GM19324 (cell line): ENCODE measurements around the gene MYO1G.
A peak's percentile ranks its signal among the peaks of the same experiment; 100 is the strongest.

Experiments
- ATAC-seq: cut with Tn5 transposase; IDR thresholded peaks from one replicate; pipeline ENCODE4 v1.9.1; 2021; ENCODE audit warnings: mild to moderate bottlenecking, moderate library complexity; ENCODE audit not compliant: unreplicated experiment, low FRiP score

The MYO1G gene

DNA sequence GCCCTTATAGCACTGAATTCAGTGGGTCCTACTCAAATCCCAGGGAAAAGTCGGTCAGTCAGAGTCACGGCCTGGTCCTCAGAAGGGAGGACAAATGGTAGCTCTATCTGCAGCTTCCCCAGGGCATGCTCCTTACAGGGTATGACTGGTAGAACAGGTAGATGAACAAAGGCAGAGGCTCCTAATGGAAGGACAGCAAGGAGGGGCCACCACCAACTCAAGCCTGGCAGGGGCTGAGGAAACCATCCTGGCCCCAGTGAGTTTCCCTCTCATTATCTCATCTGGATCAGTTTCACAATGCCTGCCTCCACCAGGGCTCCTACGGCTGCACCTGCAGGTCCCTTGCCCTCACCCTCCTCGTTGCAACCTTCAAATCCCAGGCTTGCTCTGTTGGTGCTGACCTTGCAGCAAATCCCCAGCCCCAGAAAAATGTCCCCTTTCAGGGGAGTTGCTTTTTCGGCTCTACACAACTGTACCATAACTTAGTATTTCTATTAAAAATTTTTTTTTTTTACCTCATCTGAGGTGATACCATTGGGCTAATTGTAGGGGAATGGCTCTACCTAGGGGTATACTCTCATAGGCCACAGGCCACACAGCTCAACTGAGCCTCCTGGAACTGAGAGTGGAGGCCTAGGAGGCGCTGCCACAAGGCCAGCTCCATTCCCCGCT lies 2.4 kb upstream of the MYO1G start:
- ATAC-seq: no peak

DNA sequence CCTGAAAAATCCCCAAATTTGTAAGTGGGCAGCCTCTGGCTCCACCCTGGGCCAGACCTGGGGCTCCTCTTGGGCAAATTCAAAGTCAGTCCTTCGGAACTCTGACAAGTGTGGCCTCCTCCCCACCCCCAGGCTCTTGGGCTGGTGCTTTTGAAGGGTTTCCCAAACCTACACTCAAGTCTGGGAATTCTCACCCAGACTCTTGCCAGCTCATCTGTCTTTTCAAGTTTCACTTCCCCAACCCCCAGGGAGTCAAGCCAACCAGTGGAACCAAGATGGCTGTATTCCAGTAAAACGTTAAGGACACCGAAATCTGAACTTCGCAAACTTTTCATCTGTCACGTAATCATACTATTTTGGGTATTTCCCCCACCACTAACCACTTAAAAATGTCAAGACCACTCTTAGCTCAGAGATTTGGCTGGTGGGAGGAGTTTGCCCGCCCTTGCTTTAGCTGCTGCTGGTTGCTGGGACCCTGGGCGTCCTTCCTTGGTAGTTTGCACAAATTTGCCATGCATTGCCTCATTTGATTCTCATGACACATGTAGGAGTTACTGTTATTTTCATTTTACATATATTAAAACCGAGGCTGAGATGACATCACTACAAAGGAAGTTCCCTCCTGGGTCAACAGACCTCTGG lies 1.7 kb upstream of the MYO1G start:
- ATAC-seq: peak; percentile 41

DNA sequence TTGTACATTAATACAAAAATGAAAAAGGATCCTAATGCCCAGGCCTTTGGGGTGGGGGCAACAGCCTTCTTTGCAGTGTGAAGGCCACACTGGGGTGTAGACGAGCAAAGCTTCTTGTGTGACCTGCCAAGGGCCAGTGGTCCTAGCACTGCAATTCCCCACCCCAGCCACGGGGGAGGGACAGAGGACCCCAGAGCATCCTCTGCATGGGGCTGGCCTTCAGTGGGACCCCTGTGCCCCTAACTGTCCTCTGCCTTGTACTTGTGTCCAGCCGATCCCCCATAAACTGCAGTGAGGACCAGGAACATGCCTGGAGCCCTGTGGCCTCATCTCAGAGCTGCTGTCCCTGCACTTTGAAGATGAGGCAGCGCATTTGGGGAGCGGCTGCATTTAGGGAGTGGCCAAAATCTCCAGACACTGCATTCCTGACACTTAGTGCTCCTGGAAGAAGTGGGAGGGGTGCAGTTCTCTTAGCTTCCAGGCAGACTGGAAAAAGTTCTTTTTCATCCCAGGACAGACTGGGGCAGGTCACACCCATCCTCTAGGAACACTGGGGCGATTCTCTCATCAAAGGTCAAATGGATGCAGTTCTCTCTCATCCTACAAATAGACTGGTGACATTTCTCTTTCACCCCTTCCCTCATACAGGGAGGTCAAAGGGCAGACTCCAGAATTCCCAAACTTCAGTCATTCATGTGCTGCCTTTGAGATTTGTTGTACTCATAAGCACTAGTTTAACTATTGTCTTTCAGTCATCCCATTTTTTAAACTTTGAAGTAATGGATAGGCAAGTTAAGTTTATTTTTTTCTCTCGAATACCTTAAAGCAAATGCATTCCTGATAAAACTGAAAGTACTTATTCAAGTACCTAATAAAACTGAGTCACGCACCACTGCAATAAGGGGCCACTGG lies 922 bp upstream of the MYO1G start:
- no peak for ATAC-seq

DNA sequence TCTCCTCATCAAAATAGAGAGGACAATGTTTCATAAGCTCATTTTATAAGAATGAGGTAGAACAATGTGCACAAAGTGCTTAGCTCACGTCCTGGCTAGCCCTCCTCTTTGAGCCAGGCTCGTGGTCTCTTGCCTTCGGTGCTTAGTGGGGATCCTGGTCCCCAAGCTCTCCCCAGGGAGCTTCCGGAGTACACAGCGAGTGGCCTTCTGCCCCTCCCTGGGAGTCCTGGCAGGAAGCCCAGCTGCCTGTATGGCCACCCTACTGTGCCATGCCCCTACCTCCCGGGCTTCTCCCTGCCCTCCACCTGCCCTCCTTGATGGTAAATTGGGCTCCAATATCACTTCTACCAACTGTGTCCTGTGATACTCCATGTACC lies 868 bp downstream of the MYO1G start:
- no peak for ATAC-seq

DNA sequence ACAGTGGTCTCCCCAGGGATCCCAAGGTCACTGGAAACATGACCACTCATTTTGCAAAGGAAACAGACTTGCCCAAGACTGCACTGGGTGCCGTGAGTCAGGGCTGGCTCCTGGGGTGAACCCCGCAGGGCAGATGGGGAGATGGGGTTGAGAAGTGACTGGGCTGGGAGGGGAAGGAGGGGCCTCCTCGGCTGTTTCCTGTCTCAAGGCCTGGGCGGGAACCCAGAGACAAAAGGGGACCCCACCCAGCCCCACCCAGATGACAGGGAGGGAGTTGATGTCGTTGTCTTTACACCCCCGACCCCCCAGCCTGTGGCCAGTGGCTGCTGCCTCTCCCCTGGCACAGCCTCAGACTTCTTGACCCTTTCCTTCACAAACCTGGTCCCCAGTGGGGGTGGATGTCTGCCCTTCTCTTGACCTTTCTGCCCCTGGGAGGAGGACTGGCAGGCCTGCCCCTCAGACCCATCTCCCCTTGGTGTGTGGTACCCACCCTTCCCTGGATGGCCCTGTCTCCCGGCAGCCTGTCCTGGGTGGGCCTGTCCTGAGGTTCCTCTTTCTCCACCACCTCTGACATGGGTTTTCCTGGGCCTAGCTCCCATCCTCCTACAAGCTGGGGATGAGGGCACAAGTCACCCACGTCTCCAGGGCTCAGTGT lies 1.4 kb downstream of the MYO1G start:
- no peak for ATAC-seq

DNA sequence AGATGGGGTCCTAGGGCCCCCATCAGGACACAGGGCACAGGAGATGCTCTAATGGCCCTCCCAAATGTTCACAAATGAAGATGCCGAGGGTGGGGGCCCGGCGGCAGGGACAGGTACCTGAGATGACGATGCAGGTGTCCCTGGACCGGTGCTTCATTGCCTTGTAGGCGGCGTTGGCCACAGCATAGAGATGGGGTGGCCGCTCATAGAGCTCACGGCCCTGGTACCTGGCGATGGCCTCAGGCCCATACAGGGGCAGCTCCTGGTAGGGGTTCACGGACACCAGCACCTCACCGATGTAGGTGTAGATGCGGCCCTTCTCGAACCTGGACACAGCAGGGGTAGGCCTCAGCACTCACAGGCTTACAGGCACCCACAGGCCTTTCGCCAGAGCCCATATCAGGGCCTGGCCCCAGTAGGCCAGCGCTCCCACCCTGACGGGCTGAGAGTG lies 2.0 kb downstream of the MYO1G start:
- no peak for ATAC-seq

DNA sequence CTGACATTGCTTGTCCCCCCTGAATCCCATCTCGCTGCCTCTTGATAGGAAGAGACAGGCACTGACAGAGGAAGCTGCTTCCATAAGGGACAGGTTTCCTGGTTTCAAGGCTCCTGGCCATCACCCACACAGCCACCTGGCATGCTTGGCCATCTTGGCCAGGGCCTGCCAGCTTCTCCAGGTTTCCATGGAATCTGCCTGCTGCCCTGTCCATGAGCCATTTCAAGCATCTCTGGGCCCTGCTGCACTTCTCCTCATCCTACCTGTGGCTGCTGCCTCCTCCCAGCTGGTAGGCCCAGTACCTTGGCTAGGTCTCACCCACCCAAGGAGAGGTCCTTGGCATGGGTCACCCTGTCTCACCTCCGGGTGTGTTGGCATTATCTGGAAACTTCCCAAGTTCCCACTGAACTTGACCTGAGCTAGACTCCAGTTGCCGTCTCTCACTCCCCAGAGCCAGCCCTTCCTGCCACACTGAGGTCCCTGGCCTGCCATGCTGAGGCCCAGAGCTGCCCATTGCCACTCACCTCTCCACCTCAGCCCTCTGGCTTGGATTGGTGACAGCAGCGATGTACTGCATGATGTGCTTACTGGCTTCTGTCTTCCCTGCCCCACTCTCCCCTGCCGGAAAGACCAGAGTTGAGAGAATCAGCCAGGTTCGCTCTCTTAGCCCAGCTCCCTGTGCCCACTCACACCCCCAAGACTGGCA lies 2.6 kb downstream of the MYO1G start:
- ATAC-seq: no peak

DNA sequence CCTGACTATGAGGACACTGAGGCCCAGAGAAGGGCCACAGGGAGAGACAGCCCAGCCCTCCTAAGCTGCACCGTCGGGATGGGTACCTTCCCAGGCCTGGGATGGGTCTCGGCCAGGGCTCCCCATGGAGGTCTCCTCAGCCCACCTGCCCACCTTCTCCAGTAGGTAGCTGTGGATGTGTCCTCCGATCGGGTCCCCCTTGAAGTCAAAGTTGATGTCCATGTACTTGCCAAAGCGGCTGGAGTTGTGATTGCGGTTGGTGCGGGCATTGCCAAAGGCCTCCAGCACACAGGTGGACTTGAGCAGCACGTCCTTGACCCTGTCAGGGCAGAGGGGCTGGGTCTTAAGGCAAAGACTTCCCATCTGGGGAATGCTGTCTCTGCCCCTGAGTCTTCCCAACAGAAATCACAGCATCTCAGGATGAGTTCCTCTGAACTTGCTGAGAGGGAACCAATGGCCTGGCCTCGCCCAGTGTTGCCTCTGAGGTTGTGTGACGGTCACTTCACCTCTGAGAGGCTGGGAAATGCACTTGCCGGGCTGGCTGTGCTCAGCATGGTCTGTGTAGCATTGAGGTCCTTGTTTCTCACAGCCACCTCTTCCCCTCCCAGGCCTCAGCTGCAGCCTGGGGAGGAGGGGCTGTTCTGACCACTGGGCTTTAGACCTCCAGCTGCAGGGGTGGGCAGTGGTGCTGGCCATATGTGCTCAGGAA lies 3.3 kb downstream of the MYO1G start:
- ATAC-seq: no peak

DNA sequence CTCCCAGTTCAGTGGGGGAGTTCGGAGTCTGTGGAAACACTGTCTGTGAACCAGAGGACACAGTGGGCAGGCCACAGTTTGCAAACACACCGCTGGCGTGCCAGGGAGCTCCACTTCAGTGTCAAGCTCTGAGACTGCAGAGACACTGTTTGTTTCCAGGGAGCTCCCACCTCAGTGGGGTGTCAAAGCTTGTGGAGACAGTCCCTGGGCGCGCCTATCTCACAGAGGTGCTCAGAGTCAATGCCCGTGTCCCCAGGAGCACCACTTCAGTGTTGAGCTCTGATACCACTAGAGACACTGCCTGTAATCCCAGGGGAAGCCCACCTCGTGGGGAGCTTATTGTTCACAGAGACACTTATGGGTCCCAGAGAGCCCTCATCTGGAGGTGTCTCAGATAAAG lies 4.3 kb downstream of the MYO1G start:
- ATAC-seq: no peak

DNA sequence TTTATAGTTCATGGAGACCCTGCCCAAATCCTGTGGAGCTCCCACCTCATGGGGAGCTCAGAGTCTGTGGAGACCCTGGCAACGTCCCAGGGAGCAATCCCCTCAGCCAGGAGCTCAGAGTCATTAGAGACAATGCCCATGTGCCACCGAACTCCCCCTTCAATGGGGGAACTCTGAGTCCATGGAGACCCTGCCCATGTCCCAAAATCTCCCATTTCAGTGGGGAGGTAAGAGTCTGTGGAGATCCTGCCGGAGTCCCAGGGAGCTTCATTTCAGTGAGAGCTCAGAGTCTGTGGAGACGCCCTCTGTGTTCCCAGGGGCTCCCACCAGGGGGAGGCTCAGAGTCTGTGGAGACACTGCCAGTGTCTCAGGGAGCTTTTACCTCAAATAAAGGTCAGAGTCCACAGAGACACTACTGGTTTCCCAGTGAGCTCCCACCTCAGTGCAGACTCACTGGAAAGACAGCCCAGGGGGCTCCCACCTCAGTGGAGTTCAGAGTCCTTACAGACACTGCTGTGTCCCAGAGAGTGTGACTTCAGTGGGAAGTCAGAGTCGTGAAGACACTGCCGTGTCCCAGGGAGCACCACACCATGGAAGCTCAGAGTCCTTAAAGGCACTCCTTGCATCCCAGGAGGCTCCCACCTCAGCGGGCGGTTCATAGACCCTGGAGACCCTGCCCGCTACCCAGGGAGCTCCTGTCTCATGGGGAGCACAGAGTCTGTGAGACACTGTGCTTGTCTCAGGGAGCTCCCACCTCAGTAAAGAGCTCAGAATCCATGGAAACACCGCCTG lies 5.0 kb downstream of the MYO1G start:
- no peak for ATAC-seq

DNA sequence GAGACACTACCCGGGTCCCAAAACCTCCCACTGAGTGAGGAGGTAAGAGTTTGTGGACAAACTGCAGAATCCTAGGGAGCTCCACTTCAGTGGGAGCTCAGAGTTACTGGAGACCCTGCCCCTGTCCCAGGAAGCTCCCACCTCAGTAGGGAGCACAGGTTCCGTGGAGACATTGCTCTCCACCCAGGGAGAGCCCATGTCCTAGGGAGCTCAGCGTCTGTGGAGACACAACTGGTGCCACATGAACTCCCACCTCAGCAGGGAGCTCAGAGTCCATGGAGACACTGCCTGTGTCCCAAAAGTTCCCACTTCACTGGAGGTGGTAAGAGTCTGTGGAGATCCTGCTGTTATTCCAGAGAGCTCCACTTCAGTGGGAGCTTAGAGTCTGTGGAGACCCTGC lies 6.3 kb downstream of the MYO1G start:
- ATAC-seq: no peak

DNA sequence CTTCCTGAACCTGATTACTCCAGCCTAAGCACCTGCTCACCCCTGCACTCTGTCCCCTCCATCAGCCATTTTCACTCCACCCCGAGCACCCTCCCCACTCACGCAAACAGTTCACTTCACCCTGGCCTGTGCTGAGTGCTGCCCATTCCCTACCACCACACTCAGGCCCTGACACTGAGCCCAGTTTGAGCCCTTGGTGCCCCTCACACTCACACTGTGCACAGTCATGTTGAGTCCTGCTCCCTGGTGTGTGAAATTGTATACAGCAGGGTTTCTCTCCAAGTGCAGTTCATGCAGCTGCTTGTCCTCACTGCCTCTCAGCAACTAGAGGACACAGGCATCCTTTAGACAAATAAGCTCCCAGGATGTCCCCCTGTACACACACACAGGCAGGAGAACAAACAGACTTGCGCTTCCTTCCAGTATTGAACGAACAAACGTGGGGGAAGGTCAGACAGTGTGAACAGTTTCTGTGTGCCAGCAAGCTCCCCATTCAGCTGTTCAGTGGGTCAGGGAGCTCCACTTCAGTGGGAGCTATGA lies 6.8 kb downstream of the MYO1G start:
- ATAC-seq: no peak

DNA sequence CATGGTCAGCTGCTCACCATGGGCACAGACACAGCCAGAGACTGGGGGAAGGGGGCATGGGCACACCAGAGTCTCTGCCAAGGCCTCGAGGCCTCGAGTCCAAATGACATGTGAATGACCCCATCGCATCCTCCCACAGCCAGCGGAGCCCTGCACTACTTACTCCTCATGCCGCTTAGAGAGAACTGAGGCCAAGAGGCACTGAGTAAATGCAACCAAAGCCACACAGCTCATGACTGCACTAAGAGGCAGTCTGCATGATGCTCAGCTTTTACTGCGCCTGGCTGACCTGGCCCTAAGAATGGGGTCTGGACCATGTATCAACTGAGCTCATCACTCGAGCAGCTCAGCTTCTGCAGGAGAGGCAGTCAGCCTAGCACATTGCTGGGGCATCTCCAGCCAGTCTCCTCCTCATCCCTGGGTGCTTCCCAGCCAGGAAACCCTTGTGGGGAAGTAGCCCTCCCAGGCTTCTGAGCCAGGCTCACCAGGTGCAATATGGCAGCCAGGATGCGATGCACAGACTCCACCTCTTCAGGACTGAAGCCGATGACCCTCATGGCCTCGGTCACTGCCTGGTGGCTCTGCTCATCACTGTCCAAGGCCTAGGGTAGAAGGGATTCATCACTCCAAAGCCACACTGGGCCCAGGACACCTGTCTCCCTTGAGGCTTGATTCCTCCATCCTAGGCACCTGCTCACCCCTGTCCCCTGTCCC lies 7.5 kb downstream of the MYO1G start:
- ATAC-seq: no peak

DNA sequence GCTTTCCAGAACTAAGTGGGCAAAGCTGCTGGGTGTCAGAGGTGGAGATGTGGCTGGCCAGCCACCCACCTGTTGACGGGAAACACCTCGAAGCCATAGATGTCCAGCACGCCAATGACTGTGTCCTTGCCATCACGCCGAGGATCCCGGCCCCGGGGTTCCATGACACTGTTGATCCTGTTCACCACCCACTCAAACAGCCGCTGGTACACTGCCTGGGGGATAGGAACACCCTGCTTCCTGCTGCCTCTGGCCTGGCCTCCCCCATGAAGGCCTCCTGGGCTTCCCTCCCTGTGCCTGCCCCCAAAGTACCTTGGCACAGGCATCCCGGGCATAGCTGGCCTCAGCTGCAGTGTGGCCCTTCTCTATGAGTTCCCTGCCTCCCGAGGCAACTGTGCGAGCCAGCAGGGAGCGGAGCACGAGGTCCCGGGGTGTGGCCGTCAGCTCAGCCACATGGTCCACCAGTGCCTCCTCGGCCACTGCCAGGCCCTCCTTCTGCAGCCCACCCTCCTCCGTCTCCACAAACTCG lies 8.2 kb downstream of the MYO1G start:
- ATAC-seq: no peak

DNA sequence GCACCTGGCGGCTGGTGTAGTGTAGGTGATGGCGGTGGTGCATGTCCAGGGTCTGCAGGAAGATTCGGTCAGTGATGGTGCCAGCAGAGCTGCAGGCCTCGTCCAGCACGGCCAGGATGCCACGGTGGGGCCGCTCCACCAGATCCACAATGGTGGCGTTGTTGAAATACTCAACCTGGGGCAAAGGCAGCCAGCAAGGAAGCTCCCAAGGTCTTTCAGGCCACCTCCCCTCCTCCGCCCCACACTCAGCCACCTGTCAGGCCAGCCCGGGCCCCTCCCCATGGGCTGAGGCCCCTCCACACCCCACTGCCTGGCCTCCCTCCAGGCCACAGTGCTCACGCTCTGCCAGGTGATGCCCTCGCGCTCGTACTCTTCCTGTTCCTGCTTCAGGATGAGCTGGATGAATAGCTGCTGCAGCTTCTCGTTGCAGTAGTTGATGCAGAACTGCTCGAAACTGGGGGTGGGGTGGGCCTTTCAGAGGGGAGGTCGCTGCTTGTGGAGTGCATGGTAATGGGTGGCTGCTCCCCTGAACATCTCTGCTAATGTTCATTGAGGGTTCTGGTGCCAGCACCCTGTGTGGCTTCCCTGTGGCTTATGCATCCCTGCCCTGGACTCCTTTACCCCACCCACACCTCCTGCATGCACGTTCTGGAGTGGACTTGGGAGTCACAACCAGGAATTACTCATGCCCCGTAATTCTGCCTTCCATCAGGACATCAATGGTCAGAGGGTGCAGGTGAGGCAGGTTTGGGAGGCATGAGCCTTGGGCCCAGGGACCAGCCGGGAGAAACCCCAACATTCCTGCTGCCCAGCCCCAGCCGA lies 8.9 kb downstream of the MYO1G start:
- no peak for ATAC-seq

DNA sequence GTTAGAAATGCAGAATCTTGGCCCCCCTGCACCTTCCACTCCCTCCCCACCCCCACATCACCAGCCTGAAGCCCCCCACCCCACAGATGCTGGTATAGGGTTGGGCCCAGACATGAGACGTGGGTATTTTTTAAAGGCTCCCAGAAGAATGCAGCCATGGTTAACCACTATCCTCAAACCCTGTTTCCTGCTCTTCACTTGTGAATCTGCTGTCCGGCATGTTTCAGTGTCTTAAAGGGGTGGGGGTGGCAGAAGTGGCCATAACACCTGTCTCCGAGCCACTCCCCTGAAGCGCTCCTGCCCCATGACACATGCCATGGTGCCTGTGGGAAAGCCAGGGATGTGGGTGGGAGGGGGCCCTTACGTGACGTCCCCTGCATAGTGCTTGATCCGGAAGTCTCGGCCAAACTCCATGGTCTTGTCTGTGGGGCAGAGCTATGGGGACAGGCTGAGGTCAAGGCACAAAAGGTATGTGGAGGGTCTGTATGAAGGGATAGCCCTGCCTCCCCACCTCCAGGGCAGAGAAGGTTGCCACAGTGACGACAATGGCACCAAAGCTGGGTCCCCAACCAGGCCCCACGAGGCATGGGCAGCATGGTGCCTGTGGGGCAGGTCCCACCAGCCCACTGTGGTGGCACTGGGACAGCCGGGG lies 9.6 kb downstream of the MYO1G start:
- no peak for ATAC-seq
